RCC 7860 (cell line): ENCODE measurements around the gene MPIG6B.

Experiments used
- DNase-seq: peaks from one replicate; pipeline ENCODE4 v3.0.0-alpha.2; 2015; ENCODE audit warnings: low spot score
- FAIRE-seq: peaks from 2 replicates; lab custom pipeline; 2012; peaks lifted over from hg19 to GRCh38; lab: Jason Lieb, UNC

Gene MPIG6B

GRCh38 chr6:31765559-31765909 lies 42.4 kb downstream of the MPIG6B start:
- DNase-seq: no peak
- no peak for FAIRE-seq

DNA sequence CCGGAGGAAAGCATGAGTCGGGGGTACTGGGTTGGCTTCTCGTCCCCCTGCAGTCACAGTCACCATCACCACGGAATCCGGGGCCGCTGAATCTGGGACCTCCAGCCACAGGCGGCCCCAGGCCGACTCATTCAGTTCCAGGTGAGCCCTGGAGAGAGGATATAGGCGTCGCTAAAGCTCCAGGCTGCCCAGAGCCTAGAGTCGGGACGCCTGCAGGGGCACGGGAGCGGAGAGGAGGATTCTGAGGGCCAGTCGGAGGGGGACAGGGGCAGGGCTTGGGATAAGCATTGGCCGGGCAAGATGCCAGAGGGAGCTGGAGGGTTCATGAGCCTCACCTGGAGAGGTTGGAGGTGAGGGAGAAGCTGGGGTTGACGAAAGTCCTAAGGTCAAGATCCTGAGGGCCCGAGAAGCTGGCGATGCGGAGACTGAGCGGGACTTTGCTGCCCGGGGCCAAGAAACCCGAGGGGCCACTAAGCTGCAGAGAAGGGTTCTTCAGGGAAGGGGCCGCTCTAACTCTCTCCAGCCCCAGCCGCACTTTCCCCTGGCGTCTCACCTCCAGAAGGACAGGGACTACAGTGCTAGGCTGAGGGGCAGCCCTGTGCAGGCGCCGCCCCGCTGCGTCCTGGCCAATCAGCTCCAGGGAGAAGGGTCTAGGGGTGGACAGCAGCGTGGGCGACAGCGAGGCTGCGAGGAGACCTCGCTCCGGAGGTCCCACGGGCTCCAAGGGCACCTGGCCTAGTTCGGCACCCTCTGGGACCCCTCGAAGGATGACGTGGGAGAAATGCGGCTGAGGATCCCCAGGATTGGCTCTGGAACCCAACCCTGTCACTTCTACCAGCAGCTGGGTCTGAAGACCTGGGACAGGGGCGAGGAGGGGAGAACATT lies 43.0 kb downstream of the MPIG6B start:
- FAIRE-seq (no peak), DNase-seq (no peak)

DNA sequence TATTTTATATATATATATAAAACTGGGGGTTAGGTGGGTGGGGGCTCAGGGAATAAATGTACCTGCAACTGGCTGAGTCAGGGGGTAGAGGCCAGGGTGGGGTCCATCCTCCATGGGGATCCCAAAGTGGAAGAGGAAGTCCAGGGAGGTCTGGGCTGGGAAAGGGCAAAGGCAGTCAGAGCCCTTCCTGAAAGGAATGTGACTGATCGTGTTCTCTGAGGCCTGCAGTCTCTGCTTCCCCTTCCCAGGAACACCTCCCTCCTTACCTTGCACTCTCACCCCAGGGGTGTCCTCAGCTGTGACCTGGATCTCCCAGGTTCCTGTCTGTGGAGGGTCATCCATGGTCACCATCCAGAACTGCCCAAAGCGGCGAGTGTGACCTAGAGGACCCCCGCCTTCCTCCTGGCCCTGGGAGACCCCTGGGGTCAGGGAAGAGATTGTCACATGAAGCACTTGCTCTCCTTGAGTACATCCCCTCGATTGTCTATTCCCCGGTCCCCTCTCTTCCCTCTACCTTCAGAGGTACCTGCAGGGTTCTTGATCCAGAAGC lies 44.0 kb downstream of the MPIG6B start:
- no peak for FAIRE-seq
- DNase-seq: no peak

GRCh38 chr6:31768363-31769257 lies 45.4 kb downstream of the MPIG6B start:
- DNase-seq (no peak), FAIRE-seq (no peak)

DNA sequence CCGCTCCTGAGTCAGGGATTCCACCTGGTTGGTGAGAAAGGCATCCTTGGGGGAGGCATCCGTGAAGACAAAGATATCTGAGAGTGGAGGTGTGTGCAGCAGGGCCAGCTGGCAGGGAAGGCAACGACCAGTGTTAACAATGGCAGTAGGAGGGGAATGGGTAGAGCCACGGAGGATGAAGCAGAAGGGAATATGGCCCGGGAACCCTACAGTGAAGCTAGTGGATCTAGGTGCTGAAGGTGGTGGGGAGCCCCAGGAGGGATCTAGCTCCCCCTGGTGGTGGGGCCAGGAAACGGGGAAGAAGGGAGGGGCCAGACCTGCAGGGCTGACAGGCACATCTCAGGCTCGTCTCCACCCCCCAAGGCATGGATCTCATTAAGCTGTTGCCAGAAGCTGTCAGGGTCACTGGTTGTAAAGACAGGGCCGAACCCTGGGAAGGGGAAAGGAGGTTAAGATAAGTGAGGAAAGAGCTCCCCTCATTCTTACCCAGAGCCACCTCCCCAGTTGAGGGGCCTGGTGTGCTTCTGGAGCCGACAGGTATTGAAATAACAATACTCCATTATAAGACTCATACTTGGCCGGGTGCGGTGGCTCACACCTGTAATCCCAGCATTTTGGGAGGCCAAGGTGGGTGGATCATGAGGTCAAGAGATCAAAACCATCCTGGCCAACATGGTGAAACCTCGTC lies 46.7 kb downstream of the MPIG6B start:
- FAIRE-seq (no peak), DNase-seq (peak; percentile 15)

- FAIRE-seq: no peak
- no peak for DNase-seq
Observed at GRCh38 chr6:31770860-31771259, 47.7 kb downstream of the MPIG6B start.

DNA sequence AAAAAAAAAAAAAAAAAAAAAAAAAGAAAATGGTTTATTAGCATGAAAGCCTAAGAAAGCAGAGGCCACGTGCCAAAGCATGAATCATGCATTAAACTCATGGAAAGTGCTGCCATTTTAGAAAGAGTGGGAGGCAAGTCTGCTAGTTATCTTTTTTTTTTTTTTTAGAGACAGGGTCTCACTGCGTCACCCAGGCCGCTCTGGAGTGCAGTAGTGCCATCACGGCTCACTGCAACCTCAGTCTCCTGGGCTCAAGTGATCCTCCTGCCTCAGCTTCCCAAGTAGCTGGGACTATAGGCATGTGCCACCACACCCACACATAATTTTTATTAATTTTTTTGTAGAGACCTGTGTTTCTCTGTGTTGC lies 48.8 kb downstream of the MPIG6B start:
- DNase-seq (no peak), FAIRE-seq (no peak)

- no peak for FAIRE-seq
- DNase-seq: no peak
Observed at GRCh38 chr6:31775184-31775583, 52.0 kb downstream of the MPIG6B start.

DNA sequence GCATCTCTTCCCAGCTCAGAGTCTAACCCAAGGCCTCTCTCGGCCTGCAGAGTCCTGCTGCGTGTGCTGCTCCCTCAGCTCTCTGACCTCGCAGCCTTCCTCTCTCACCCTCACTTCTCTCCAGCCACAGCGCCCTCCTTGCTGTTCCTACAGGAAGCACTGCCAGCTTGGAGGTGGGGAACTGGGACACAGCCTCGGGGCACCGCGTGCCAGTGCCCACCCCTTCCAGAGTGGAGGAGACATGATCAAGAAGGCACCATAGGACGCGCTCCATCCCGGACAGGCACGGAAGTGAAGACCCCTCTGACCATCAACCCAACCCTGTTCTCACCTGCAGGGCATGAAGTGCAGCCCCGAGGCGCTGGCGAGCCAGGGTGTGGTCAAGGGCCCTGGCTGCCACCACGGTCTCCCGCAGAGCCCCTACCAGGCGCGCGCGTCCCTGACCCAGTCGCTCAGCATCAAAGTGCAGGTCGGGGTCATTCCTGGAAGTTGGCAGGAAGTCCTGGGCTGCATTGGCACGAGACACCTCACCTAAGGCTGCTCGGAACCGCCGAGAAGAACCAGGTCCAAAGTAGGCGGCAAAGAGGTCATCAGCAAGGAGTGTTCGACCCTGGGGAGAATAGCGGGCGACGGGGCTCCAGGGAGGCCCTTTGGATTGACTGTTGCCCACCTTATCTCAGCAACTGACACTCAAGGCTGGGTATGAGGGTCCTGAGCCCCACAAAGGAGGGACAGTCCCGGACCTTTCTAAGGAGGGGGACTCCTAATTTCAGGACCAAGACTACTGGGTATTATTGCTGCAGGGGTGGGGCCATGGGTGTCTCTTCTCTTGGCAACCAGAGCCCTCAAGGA lies 52.7 kb downstream of the MPIG6B start:
- DNase-seq: no peak
- no peak for FAIRE-seq
